Activated T-cell treated with anti-CD3 and anti-CD28 coated beads, Interleukin-2, amount 50 U/mL, for 72 hours (primary cell): Measurements from ENCODE around the gene RNF223. TPM values are rescaled to one million over a fixed set of nuclear protein-coding genes. Genes with fewer than 3 reads are reported as not detected.

Source experiments
- ATAC-seq, 2 donors: fragments of 150-1000 bp; cut with Tn5 transposase; replicated peaks in 1 of 2; 2 replicates each; pipeline ENCODE4 v1.10.0; 2021; ENCODE audit warnings: moderate library complexity in 2 of 2, mild to moderate bottlenecking in 1 of 2
- DNase-seq, 2 donors: peaks; one replicate each; pipeline ENCODE4 v3.0.0; 2021 to 2022; ENCODE audit warnings: mixed read lengths in 1 of 2
- H3K27ac Mint-ChIP-seq: one replicate; pipeline ENCODE4 v1.8.0; 2022; ENCODE audit warnings: mild to moderate bottlenecking, moderate library complexity, mixed read lengths
- H3K27me3 Mint-ChIP-seq: one replicate; pipeline ENCODE4 v1.8.0; 2022; ENCODE audit warnings: low read depth, mixed read lengths
- H3K36me3 Mint-ChIP-seq, 2 donors: one replicate each; pipeline ENCODE4 v1.8.0; 2022; ENCODE audit warnings: mixed read lengths in 2 of 2, mild to moderate bottlenecking in 1 of 2; ENCODE audit not compliant: insufficient read depth in 2 of 2
- H3K4me1 Mint-ChIP-seq: one replicate; pipeline ENCODE4 v1.8.0; 2022; ENCODE audit warnings: low read depth, mixed read lengths
- H3K4me3 Mint-ChIP-seq, 2 donors: one replicate each; pipeline ENCODE4 v1.8.0; 2022; ENCODE audit warnings: mild to moderate bottlenecking in 2 of 2, mixed read lengths in 2 of 2, moderate library complexity in 2 of 2
- H3K9me3 Mint-ChIP-seq, 2 donors: one replicate each; pipeline ENCODE4 v1.8.0; 2022; ENCODE audit warnings: mixed read lengths in 2 of 2
- total RNA-seq, 2 donors: library from RNA; stranded (reverse); gene quantifications; one replicate each; pipeline ENCODE4 v1.2.3, GENCODE V29; 2022

RNF223 gene
- total RNA-seq, 2 donors from 2014 or later, result 0.12 TPM; not detected in 1

GRCh38 chr1:1043921-1044320 lies 30.2 kb downstream of the RNF223 start:
- no peak overlapping the region for H3K4me3 Mint-ChIP-seq
- ATAC-seq (no peak), DNase-seq (no peak)
- no peaks in the 10 kb centered on the region for H3K9me3 Mint-ChIP-seq
- H3K27me3 Mint-ChIP-seq, result peaks cover 9% of the 10 kb centered on the region
- H3K27ac Mint-ChIP-seq, result no peak overlapping the region
- H3K4me1 Mint-ChIP-seq, result peaks cover 10% of the 10 kb centered on the region
- peaks cover 0 to 1% of the 10 kb centered on the region in 2 donors for H3K36me3 Mint-ChIP-seq

GRCh38 chr1:1043411-1043810 lies 30.7 kb downstream of the RNF223 start:
- DNase-seq (no peak), ATAC-seq (no peak)
- H3K4me3 Mint-ChIP-seq, result no peak overlapping the region
- H3K27me3 Mint-ChIP-seq, result peaks cover 14% of the 10 kb centered on the region
- peaks cover 16% of the 10 kb centered on the region for H3K4me1 Mint-ChIP-seq
- peaks cover 0 to 1% of the 10 kb centered on the region in 2 donors for H3K36me3 Mint-ChIP-seq
- no peaks in the 10 kb centered on the region for H3K9me3 Mint-ChIP-seq
- no peak overlapping the region for H3K27ac Mint-ChIP-seq

- Mint-ChIP-seq H3K9me3 (no peaks in the 10 kb centered on the region), H3K4me3 (no peak overlapping the region), H3K27me3 (peaks cover 16% of the 10 kb centered on the region), H3K36me3 (peaks cover 0 to 1% of the 10 kb centered on the region in 2 donors), H3K4me1 (peaks cover 18% of the 10 kb centered on the region), H3K27ac (no peak overlapping the region)
- no peak for ATAC-seq
- no peak for DNase-seq
These were observed 31.3 kb downstream of the RNF223 start for GRCh38 chr1:1042835-1043234.

GRCh38 chr1:1041873-1042272 lies 32.2 kb downstream of the RNF223 start:
- Mint-ChIP-seq H3K4me1 (peaks cover 19% of the 10 kb centered on the region), H3K9me3 (no peaks in the 10 kb centered on the region), H3K27me3 (peaks cover 16% of the 10 kb centered on the region), H3K27ac (no peak overlapping the region), H3K4me3 (no peak overlapping the region), H3K36me3 (peaks cover 0 to 1% of the 10 kb centered on the region in 2 donors)
- ATAC-seq (no peak), DNase-seq (no peak)

- Mint-ChIP-seq H3K4me1 (peaks cover 23% of the 10 kb centered on the region), H3K27ac (no peak overlapping the region), H3K27me3 (peaks cover 16% of the 10 kb centered on the region), H3K4me3 (no peak overlapping the region), H3K36me3 (peaks cover 0 to 1% of the 10 kb centered on the region in 2 donors), H3K9me3 (no peaks in the 10 kb centered on the region)
- ATAC-seq, result peak; percentile 22 to 26
- no peak for DNase-seq
These were observed 33.0 kb downstream of the RNF223 start for GRCh38 chr1:1041092-1041523.

GRCh38 chr1:1040004-1040991 lies 33.8 kb downstream of the RNF223 start:
- H3K36me3 Mint-ChIP-seq, result peaks cover 0 to 1% of the 10 kb centered on the region in 2 donors
- ATAC-seq, result peak; percentile 89 to 90
- H3K4me3 Mint-ChIP-seq, result peak overlapping the region; percentile 74 to 89
- DNase-seq, result peak; percentile 85 to 90
- H3K4me1 Mint-ChIP-seq, result peaks cover 23% of the 10 kb centered on the region
- no peak overlapping the region for H3K27ac Mint-ChIP-seq
- H3K9me3 Mint-ChIP-seq, result no peaks in the 10 kb centered on the region
- H3K27me3 Mint-ChIP-seq, result peaks cover 16% of the 10 kb centered on the region

GRCh38 chr1:1039145-1039910 lies 34.8 kb downstream of the RNF223 start:
- peak; percentile 41 to 61 for DNase-seq

GRCh38 chr1:1038694-1039093 lies 35.4 kb downstream of the RNF223 start:
- Mint-ChIP-seq H3K27me3 (peaks cover 16% of the 10 kb centered on the region), H3K4me3 (peak overlapping the region; percentile 7 to 89), H3K36me3 (peaks cover 0 to 3% of the 10 kb centered on the region in 2 donors), H3K9me3 (no peaks in the 10 kb centered on the region), H3K4me1 (peaks cover 23% of the 10 kb centered on the region), H3K27ac (no peak overlapping the region)
- ATAC-seq (no peak), DNase-seq (no peak)

More at GRCh38 chr1:1039145-1039910, 34.8 kb downstream of the RNF223 start:
- no peaks in the 10 kb centered on the region for H3K9me3 Mint-ChIP-seq
- H3K4me1 Mint-ChIP-seq, result peaks cover 23% of the 10 kb centered on the region
- H3K4me3 Mint-ChIP-seq, result peak overlapping the region; percentile 74 to 89
- no peak overlapping the region for H3K27ac Mint-ChIP-seq
- H3K36me3 Mint-ChIP-seq, result peaks cover 0 to 3% of the 10 kb centered on the region in 2 donors
- peak; percentile 48 to 51 for ATAC-seq
- H3K27me3 Mint-ChIP-seq, result peaks cover 16% of the 10 kb centered on the region

GRCh38 chr1:1037366-1038327 lies 36.5 kb downstream of the RNF223 start:
- Mint-ChIP-seq H3K4me3 (no peak overlapping the region), H3K36me3 (peaks cover 0 to 1% of the 10 kb centered on the region in 2 donors), H3K9me3 (no peaks in the 10 kb centered on the region), H3K4me1 (peaks cover 23% of the 10 kb centered on the region), H3K27ac (no peak overlapping the region), H3K27me3 (peaks cover 16% of the 10 kb centered on the region)
- ATAC-seq, result no peak
- no peak for DNase-seq

GRCh38 chr1:1035291-1035943 lies 38.7 kb downstream of the RNF223 start:
- ATAC-seq (no peak), DNase-seq (no peak)
- peaks cover 32% of the 10 kb centered on the region for H3K4me1 Mint-ChIP-seq
- no peak overlapping the region for H3K27ac Mint-ChIP-seq
- peak overlapping the region; percentile 18 to 21 for H3K4me3 Mint-ChIP-seq
- peaks cover 16% of the 10 kb centered on the region for H3K27me3 Mint-ChIP-seq
- peaks cover 0 to 1% of the 10 kb centered on the region in 2 donors for H3K36me3 Mint-ChIP-seq
- H3K9me3 Mint-ChIP-seq, result no peaks in the 10 kb centered on the region

- Mint-ChIP-seq H3K4me3 (peak overlapping the region; percentile 82 to 83), H3K4me1 (peaks cover 26% of the 10 kb centered on the region), H3K9me3 (no peaks in the 10 kb centered on the region), H3K27ac (no peak overlapping the region), H3K27me3 (peaks cover 11% of the 10 kb centered on the region), H3K36me3 (peaks cover 0 to 1% of the 10 kb centered on the region in 2 donors)
- peak in 1 of 2 donors; percentile 34 for DNase-seq
- no peak for ATAC-seq
These were observed 39.7 kb downstream of the RNF223 start for GRCh38 chr1:1034439-1034781.
